H1 (cell line): ENCODE results near the gene TOM1.

Experiments
- CEBPB ChIP-seq: IDR thresholded peaks from 2 replicates; pipeline ENCODE4 v1.6.1; 2012; ENCODE audit warnings: low read depth, low read length
- GABPA ChIP-seq: IDR thresholded peaks from 2 replicates; pipeline ENCODE4 v1.6.1; 2011; ENCODE audit warnings: mild to moderate bottlenecking, low read length, moderate library complexity, borderline replicate concordance; ENCODE audit not compliant: insufficient read depth
- PHF8 ChIP-seq: fragments of 200-600 bp; sonication (generic); conservative IDR thresholded peaks from 2 replicates; pipeline ENCODE4 v1.7.1; 2012; ENCODE audit warnings: low read depth, mild to moderate bottlenecking, inconsistent platforms, low read length, moderate library complexity
- RAD21 ChIP-seq, 2 experiments: IDR thresholded peaks in 1 of 2; conservative IDR thresholded peaks in 1 of 2; 2 replicates each; pipeline ENCODE4 v1.6.1; 2011; ENCODE audit warnings: low read depth in 2 of 2, low read length in 2 of 2, improper control_type of control experiment in 1 of 2, inconsistent platforms in 1 of 2, mild to moderate bottlenecking in 1 of 2, moderate library complexity in 1 of 2
- SP2 ChIP-seq: IDR thresholded peaks from 2 replicates; pipeline ENCODE4 v1.6.1; 2012; ENCODE audit warnings: mild to moderate bottlenecking, low read length, inconsistent platforms
- TEAD4 ChIP-seq: IDR thresholded peaks from 2 replicates; pipeline ENCODE4 v1.6.1; 2012; ENCODE audit warnings: low read depth, low read length, inconsistent platforms, mixed read lengths
- TF ChIP-seq, protein P1 (sequence below): IDR thresholded peaks from 2 replicates; pipeline ENCODE4 v1.6.1; 2012; ENCODE audit warnings: inconsistent platforms
- TF ChIP-seq, protein P2 (sequence below), 3 experiments: IDR thresholded peaks; 1 replicate in 2 of 3; 2 replicates in 1 of 3; pipeline versions ENCODE4 v1.5.1 to v1.6.1; 2011; ENCODE audit warnings: low read length in 3 of 3, mild to moderate bottlenecking in 3 of 3, inconsistent platforms in 2 of 3, low read depth in 1 of 3, moderate library complexity in 1 of 3; ENCODE audit not compliant: insufficient read depth in 1 of 3; ENCODE audit errors: control extremely low read depth in 1 of 3

DNA sequence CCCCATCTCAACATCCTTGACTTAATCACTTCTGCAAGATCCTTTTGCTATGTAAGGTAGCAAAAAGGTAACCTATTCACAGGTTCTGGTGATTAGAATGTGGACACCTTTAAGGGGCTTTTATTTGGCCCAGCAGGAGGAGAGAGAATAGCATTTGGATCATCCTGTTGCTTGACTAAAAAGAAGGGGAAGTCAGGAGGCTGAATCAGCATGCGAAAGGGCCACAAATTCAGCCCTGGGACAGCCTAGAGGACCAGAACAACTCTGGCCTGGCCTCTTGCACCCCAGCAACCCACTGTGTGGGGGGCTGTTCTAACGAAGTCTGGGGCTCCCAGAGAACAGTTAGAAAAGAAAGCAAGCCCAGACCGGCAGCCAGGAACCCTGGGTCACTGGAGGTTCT, 78.0 kb downstream of the TOM1 start:
- TF ChIP-seq TEAD4 (no peak), GABPA (no peak), PHF8 (no peak), RAD21 (IDR thresholded peaks at IDR 0.05 in 1 of 2, conservative IDR thresholded peaks at IDR 0.05 in 1 of 2; ENCODE audit: low read depth in 2 of 2, low read length in 2 of 2) (no peak), CEBPB (no peak), SP2 (no peak)
- TF ChIP-seq, protein P1, sequence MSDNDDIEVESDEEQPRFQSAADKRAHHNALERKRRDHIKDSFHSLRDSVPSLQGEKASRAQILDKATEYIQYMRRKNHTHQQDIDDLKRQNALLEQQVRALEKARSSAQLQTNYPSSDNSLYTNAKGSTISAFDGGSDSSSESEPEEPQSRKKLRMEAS: 0 out of 2 replicates have a peak, but pooled peaks have one; percentile 7
- TF ChIP-seq, protein P2, sequence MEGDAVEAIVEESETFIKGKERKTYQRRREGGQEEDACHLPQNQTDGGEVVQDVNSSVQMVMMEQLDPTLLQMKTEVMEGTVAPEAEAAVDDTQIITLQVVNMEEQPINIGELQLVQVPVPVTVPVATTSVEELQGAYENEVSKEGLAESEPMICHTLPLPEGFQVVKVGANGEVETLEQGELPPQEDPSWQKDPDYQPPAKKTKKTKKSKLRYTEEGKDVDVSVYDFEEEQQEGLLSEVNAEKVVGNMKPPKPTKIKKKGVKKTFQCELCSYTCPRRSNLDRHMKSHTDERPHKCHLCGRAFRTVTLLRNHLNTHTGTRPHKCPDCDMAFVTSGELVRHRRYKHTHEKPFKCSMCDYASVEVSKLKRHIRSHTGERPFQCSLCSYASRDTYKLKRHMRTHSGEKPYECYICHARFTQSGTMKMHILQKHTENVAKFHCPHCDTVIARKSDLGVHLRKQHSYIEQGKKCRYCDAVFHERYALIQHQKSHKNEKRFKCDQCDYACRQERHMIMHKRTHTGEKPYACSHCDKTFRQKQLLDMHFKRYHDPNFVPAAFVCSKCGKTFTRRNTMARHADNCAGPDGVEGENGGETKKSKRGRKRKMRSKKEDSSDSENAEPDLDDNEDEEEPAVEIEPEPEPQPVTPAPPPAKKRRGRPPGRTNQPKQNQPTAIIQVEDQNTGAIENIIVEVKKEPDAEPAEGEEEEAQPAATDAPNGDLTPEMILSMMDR (IDR thresholded peaks at IDR 0.05; ENCODE audit: control extremely low read depth in 1 of 3, insufficient read depth in 1 of 3, low read depth in 1 of 3, low read length in 3 of 3): no peak
